ENCODE measurements around the gene CIB4. TPM values are rescaled to one million over a fixed set of nuclear protein-coding genes. Genes with fewer than 3 reads are reported as not detected.

The CIB4 gene
- total and polyA plus RNA-seq, 9 of the 15 experiments (the other 6 are each of a cell fraction or from before 2014, with no cell fraction given), result not detected

DNA sequence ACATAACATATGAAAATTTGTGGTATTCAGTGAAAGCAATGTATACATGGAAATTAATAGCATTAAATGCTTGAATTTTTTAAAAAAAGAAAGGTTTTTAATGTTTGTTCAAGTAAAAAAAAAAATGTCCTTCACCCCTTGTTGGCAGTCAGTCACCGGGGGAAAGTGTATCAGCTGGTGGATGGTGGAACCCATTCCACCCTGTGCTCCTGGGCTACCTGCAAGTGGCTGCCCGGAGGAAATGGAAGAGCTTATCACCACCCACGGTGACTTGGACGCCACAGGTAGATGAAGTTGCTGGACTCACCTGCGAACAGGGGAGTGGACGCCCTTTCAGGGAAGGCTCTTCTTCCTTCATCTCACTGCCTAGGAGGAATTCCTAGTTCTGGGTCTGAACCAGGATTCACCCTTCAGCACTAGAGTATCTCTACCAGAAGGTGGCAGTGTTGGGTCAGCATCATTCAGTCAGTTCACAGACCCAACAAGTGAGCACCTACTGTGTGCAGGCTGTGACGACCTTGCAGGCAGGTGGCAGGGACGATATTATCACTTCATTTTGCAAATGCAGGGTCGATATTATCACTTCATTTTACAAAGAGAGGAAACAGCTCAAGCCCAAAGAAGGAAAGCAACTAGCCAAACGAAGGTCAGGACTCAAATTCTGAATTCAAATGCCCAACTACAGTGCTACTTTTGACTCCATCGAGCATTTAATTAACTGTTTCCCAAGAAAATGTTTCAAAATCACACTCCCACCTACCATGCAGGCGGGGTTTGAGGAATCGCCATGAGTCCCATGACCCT lies 35.8 kb downstream of the CIB4 start (continued):
- TF ChIP-seq REST (IDR thresholded peaks at IDR 0.05; ENCODE audit: borderline replicate concordance) (peak; percentile 81), REST (CRISPR knock-in tag; IDR thresholded peaks at IDR 0.05; ENCODE audit: low read depth) (no peak), ZKSCAN1 (IDR thresholded peaks at IDR 0.05; ENCODE audit: low read depth, low read length) (peak; percentile 100), RCOR1 (IDR thresholded peaks at IDR 0.05; ENCODE audit: borderline replicate concordance in 1 of 2, low read depth in 2 of 2, low read length in 2 of 2) (peak in 1 of 2 experiments; percentile 41; a peak in 1 of 4 replicates), ZNF24 (IDR thresholded peaks at IDR 0.05) (peak; percentile 60), NONO (IDR thresholded peaks at IDR 0.05; ENCODE audit: low read depth in 2 of 2, low read length in 1 of 2) (no peak), ZFP36 (IDR thresholded peaks at IDR 0.05; ENCODE audit: low read depth, low read length, partially characterized antibody) (peak; percentile 26), RFX1 (IDR thresholded peaks at IDR 0.05) (no peak), CC2D1A (IDR thresholded peaks at IDR 0.05) (peak; percentile 71), KDM2B (CRISPR knock-in tag; IDR thresholded peaks at IDR 0.05) (no peak), MAZ (CRISPR knock-in tag; conservative IDR thresholded peaks at IDR 0.05 in 1 of 2, IDR thresholded peaks at IDR 0.05 in 1 of 2) (0 out of 4 replicates have a peak, but pooled peaks of 1 of the 2 experiments have one; percentile 26)
- TF ChIP-seq, protein P1, sequence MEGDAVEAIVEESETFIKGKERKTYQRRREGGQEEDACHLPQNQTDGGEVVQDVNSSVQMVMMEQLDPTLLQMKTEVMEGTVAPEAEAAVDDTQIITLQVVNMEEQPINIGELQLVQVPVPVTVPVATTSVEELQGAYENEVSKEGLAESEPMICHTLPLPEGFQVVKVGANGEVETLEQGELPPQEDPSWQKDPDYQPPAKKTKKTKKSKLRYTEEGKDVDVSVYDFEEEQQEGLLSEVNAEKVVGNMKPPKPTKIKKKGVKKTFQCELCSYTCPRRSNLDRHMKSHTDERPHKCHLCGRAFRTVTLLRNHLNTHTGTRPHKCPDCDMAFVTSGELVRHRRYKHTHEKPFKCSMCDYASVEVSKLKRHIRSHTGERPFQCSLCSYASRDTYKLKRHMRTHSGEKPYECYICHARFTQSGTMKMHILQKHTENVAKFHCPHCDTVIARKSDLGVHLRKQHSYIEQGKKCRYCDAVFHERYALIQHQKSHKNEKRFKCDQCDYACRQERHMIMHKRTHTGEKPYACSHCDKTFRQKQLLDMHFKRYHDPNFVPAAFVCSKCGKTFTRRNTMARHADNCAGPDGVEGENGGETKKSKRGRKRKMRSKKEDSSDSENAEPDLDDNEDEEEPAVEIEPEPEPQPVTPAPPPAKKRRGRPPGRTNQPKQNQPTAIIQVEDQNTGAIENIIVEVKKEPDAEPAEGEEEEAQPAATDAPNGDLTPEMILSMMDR (IDR thresholded peaks at IDR 0.05 in 2 of 3, conservative IDR thresholded peaks at IDR 0.05 in 1 of 3; ENCODE audit: insufficient read depth in 2 of 3, low read depth in 1 of 3, low read length in 3 of 3), result peak; percentile 79 to 90 (median 89)
- TF ChIP-seq, protein P2, sequence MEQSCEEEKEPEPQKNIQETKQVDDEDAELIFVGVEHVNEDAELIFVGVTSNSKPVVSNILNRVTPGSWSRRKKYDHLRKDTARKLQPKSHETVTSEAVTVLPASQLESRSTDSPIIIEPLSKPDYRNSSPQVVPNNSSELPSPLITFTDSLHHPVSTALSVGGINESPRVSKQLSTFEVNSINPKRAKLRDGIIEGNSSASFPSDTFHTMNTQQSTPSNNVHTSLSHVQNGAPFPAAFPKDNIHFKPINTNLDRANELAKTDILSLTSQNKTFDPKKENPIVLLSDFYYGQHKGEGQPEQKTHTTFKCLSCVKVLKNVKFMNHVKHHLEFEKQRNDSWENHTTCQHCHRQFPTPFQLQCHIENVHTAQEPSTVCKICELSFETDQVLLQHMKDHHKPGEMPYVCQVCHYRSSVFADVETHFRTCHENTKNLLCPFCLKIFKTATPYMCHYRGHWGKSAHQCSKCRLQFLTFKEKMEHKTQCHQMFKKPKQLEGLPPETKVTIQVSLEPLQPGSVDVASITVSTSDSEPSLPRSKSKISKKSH (CRISPR knock-in tag; IDR thresholded peaks at IDR 0.05), result no peak
